GM23248 (cell line): ENCODE data around the gene SGMS1. TPM values are rescaled to one million over a fixed set of nuclear protein-coding genes. Genes with fewer than 3 reads are reported as not detected.
A peak's percentile ranks its signal among the peaks of the same experiment; 100 is the strongest.

Source experiments
- DNase-seq: peaks from one replicate; pipeline ENCODE4 v3.0.0-alpha.2; 2015
- H2AFZ ChIP-seq: fragments of 200-600 bp; sonication (generic); 2 replicates; pipeline ENCODE4 v1.6.1; 2016; ENCODE audit warnings: antibody characterized with exemption
- H3F3A ChIP-seq: fragments of 200-600 bp; sonication (generic); 2 replicates; pipeline ENCODE4 v1.6.1; 2016; ENCODE audit warnings: mild to moderate bottlenecking, antibody characterized with exemption, mixed run types; ENCODE audit not compliant: insufficient read depth
- H3K27ac ChIP-seq: fragments of 200-600 bp; sonication (generic); 2 replicates; pipeline ENCODE4 v1.5.1; 2016; ENCODE audit warnings: mild to moderate bottlenecking
- H3K27me3 ChIP-seq: fragments of 200-600 bp; sonication (generic); replicated peaks from 2 replicates; pipeline ENCODE4 v1.6.1; 2016; ENCODE audit warnings: mild to moderate bottlenecking; ENCODE audit not compliant: insufficient read depth
- H3K36me3 ChIP-seq: fragments of 200-600 bp; sonication (generic); 2 replicates; pipeline ENCODE4 v1.6.1; 2016; ENCODE audit warnings: low read depth, mild to moderate bottlenecking
- H3K4me1 ChIP-seq: fragments of 200-600 bp; sonication (generic); 2 replicates; pipeline ENCODE4 v1.6.1; 2016; ENCODE audit warnings: mild to moderate bottlenecking; ENCODE audit not compliant: insufficient read depth
- H3K4me2 ChIP-seq: fragments of 200-600 bp; sonication (generic); one replicate; pipeline ENCODE4 v1.6.1; 2016; ENCODE audit warnings: mild to moderate bottlenecking; ENCODE audit not compliant: unreplicated experiment
- H3K4me3 ChIP-seq: fragments of 200-600 bp; sonication (generic); 2 replicates; pipeline ENCODE4 v1.5.1; 2016; ENCODE audit warnings: mild to moderate bottlenecking
- H3K79me2 ChIP-seq: fragments of 200-600 bp; sonication (generic); 2 replicates; pipeline ENCODE4 v1.6.1; 2016; ENCODE audit warnings: mild to moderate bottlenecking; ENCODE audit not compliant: insufficient read depth
- H3K9ac ChIP-seq: fragments of 200-600 bp; sonication (generic); 2 replicates; pipeline ENCODE4 v1.6.1; 2016; ENCODE audit warnings: mild to moderate bottlenecking
- H3K9me2 ChIP-seq: fragments of 200-600 bp; sonication (generic); 2 replicates; pipeline ENCODE4 v1.6.1; 2016; ENCODE audit warnings: mixed run types, mild to moderate bottlenecking, moderate library complexity; ENCODE audit not compliant: insufficient read depth
- H3K9me3 ChIP-seq: fragments of 200-600 bp; sonication (generic); one replicate; pipeline ENCODE4 v1.6.1; 2017; ENCODE audit warnings: low read depth
- H4K20me1 ChIP-seq: fragments of 200-600 bp; sonication (generic); 2 replicates; pipeline ENCODE4 v1.6.0; 2016; ENCODE audit not compliant: insufficient read depth
- EZH2 ChIP-seq: fragments of 200-600 bp; sonication (generic); IDR thresholded peaks from 2 replicates; pipeline ENCODE4 v1.6.1; 2018; ENCODE audit warnings: antibody characterized with exemption, mild to moderate bottlenecking; ENCODE audit not compliant: insufficient read depth, poor library complexity, severe bottlenecking
- EZH2phosphoT487 ChIP-seq: fragments of 200-600 bp; sonication (generic); IDR thresholded peaks from 2 replicates; pipeline ENCODE4 v1.6.1; 2018; ENCODE audit warnings: antibody characterized with exemption, moderate library complexity, mild to moderate bottlenecking, low read depth; ENCODE audit not compliant: insufficient read depth
- WGBS, 2 experiments: methylation state at CpG; one replicate each; pipeline ENCODE4 v1.1.6; 2015 to 2017; ENCODE audit warnings: low lambda C conversion rate in 2 of 2, low coverage in 1 of 2; ENCODE audit errors: missing lambda C conversion rate in 2 of 2; 5-methylcytosine and 5-hydroxymethylcytosine counted together
- in situ Hi-C: fragments of 300-500 bp; cut with MboI; formaldehyde crosslinking; loops from 2 replicates; pipeline ENCODE4 v1.15.0; 2020
- polyA plus RNA-seq: library from polyadenylated mRNA; unstranded; fragments of >200 nt; fragmentation: Nextera tagmentation; extraction: Ambion mirVana; gene quantifications from 2 replicates; pipeline ENCODE4 v1.2.1, GENCODE V29; 2016
- total RNA-seq: library from RNA; depleted of rRNA; stranded (reverse); fragments of >200 nt; shearing (Covaris generic); gene quantifications from 2 replicates; pipeline ENCODE4 v1.2.3, GENCODE V29; 2014

Gene SGMS1
- total and polyA plus RNA-seq, 2 experiments from 2014 or later, result 22.7 to 53.6 TPM

- Histone ChIP-seq H3K36me3 (no peaks in the 10 kb centered on the region), H3K4me1 (peaks cover 6% of the 10 kb centered on the region), H3K9me2 (no peaks in the 10 kb centered on the region), H3K27ac (no peak overlapping the region), H3K9ac (no peak overlapping the region), H4K20me1 (no peaks in the 10 kb centered on the region), H2AFZ (no peak overlapping the region), H3K9me3 (no peaks in the 10 kb centered on the region), H3F3A (peaks cover 10% of the 10 kb centered on the region; the same call in 1 of the 2 replicates), H3K79me2 (no peaks in the 10 kb centered on the region), H3K4me3 (no peak overlapping the region), H3K4me2 (no peak overlapping the region), H3K27me3 (no peaks in the 10 kb centered on the region)
- in situ Hi-C loops, result no loop called here
- DNase-seq, result no peak
- TF ChIP-seq EZH2phosphoT487 (no peak), EZH2 (no peak)
- 74 to 81% methylated on average over 4 of the region's 4 CpGs for WGBS, 2 experiments
These were observed 4.1 kb upstream of the SGMS1 start for GRCh38 chr10:50627896-50628295.

- H3F3A ChIP-seq, result peaks cover 11% of the 10 kb centered on the region; the same call in 1 of the 2 replicates
- no peak for DNase-seq
- no peaks in the 10 kb centered on the region for H3K36me3 ChIP-seq
- H3K9me3 ChIP-seq, result no peaks in the 10 kb centered on the region
- no peaks in the 10 kb centered on the region for H4K20me1 ChIP-seq
- no peak overlapping the region for H2AFZ ChIP-seq
- WGBS, 2 experiments, result 93 to 96% methylated on average over 1 of the region's 1 CpG
- no peaks in the 10 kb centered on the region for H3K9me2 ChIP-seq
- TF ChIP-seq EZH2 (no peak), EZH2phosphoT487 (no peak)
- in situ Hi-C loops, result no loop called here
- no peak overlapping the region for H3K27ac ChIP-seq
- no peak overlapping the region for H3K9ac ChIP-seq
- no peaks in the 10 kb centered on the region for H3K79me2 ChIP-seq
- no peak overlapping the region for H3K4me3 ChIP-seq
- H3K4me2 ChIP-seq, result no peak overlapping the region
- H3K4me1 ChIP-seq, result peaks cover 6% of the 10 kb centered on the region
- no peaks in the 10 kb centered on the region for H3K27me3 ChIP-seq
These were observed 3.7 kb upstream of the SGMS1 start for GRCh38 chr10:50627443-50627842.

GRCh38 chr10:50625649-50626132, 1.9 kb upstream of the SGMS1 start:
- H4K20me1 ChIP-seq, result no peaks in the 10 kb centered on the region
- H3K4me1 ChIP-seq, result peaks cover 13% of the 10 kb centered on the region
- TF ChIP-seq EZH2phosphoT487, result no peak
- no peak for TF ChIP-seq EZH2
- H3K4me3 ChIP-seq, result peak overlapping the region; percentile 90
- H3K27me3 ChIP-seq, result no peaks in the 10 kb centered on the region
- H3K79me2 ChIP-seq, result peaks cover 10% of the 10 kb centered on the region
- DNase-seq, result peak; percentile 35
- H3K27ac ChIP-seq, result peak overlapping the region; percentile 98
- WGBS, 2 experiments, result 0 to 3% methylated on average over 6 of the region's 6 CpGs
- no peaks in the 10 kb centered on the region for H3K9me3 ChIP-seq
- H2AFZ ChIP-seq, result peak overlapping the region; percentile 95
- H3K36me3 ChIP-seq, result no peaks in the 10 kb centered on the region
- peak overlapping the region; percentile 97 for H3K9ac ChIP-seq
- no peaks in the 10 kb centered on the region for H3K9me2 ChIP-seq
- peak overlapping the region; percentile 99 for H3K4me2 ChIP-seq
- in situ Hi-C loops, result no loop called here
- peaks cover 23% of the 10 kb centered on the region for H3F3A ChIP-seq

- Histone ChIP-seq H4K20me1 (no peaks in the 10 kb centered on the region), H3K4me1 (peaks cover 13% of the 10 kb centered on the region), H3K4me3 (peak overlapping the region; percentile 90), H3K27me3 (no peaks in the 10 kb centered on the region), H3K9me2 (no peaks in the 10 kb centered on the region), H3K9ac (peak overlapping the region; percentile 97), H2AFZ (peak overlapping the region; percentile 95), H3K79me2 (peaks cover 17% of the 10 kb centered on the region), H3K27ac (peak overlapping the region; percentile 98), H3K4me2 (peak overlapping the region; percentile 99), H3F3A (peaks cover 23% of the 10 kb centered on the region), H3K9me3 (no peaks in the 10 kb centered on the region), H3K36me3 (no peaks in the 10 kb centered on the region)
- no peak for TF ChIP-seq EZH2phosphoT487
- TF ChIP-seq EZH2, result no peak
- WGBS, 2 experiments, result 1% methylated on average over 44 to 45 of the region's 58 CpGs
- in situ Hi-C loops, result no loop called here
- peak; percentile 89 for DNase-seq
These were observed 1.2 kb upstream of the SGMS1 start for GRCh38 chr10:50624866-50625501.
